Head of caudate nucleus (tissue), 42 donors: ENCODE results near the gene KCNMA1.

ENCODE experiments used
- DNase-seq, 42 donors: peaks; one replicate each; pipeline versions ENCODE4 v3.0.0 to v3.0.0-alpha.2; 2020 to 2021; ENCODE audit warnings: mixed read lengths in 7 of 42
- intact Hi-C: fragments of 100-400 bp; cut with DNase I; formaldehyde crosslinking; loops from one replicate; pipeline ENCODE4 v1.15.0; 2022

Gene KCNMA1

DNA sequence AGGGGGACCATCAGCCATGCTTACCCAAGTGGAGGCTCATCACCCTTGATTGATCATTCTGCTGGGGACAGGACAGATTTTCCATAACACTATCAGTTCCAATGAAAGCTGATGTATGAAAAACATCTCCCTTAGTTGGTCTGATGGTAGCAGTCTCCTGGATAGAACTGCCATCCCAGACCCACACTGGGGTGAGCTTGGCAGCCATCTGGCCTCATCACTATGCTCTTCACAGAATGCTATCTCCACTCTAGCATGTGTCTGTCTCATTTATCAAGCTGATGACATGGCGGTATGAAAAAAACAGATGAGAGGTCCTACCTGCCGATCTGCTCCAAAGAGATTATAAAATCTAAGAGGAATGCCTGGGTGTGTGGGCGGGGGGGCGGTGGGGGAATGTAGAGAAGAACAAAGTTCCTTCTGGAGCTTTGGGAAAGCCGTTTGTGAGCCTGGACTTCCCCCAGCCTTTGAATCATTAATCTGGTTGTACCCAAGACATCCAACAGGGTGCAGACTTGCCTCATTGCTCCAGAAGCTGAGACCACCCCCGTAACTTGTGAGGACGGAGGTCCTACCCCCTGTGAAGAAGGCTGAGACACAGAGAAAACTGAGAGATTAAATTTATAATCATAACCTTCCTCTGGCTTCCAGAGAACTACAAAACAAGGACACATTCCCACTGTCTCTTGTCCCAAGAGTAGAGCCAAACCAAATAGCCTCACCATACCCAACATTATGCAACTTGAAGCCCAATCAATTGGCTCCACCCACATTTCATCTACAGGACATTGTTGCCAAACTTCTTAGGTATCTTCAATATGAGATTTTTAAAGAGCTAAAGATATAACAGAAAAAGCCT, 340.8 kb downstream of the KCNMA1 start:
- intact Hi-C loops = no loop called here
- DNase-seq = no peak

DNA sequence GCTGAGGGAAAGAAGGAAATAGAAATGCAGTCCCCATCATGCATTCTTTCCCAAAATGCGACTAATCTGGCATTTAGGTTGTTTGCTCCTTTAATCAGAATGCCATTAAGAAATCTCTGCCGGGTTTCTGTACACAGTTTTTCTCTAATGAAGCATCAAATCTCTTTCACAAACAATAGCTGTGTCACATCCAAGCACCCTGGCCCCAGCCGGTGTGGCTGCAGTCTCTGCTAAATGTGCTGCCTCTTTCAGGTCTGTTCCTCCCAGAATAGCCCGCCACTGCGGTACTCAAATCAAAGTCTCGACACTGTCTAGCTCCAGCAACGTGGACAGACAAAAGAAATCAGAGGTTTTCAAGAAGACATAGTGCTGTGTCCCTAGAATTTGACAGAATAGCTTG, 343.8 kb downstream of the KCNMA1 start:
- intact Hi-C loops = no loop called here
- DNase-seq = no peak

DNA sequence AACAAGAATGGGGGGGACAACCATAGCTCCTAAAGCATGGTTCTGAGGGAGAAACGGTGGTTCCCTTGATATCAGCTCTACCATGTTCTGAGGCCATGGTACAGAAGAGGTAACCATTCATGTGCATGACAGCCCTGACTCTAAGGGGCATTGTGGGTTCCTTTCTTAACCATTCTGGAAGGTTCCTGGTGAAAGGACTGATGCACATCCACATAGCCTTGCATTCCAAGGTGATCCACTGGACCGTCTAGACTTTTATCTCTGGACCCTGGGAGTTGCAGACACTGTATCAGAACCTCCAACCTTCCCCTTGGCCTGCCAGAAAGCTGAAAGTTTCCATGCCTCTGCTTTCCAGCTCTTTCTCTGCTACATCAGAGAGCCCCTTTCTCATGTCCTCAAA, 344.3 kb downstream of the KCNMA1 start:
- intact Hi-C loops = no loop called here
- DNase-seq = no peak

DNA sequence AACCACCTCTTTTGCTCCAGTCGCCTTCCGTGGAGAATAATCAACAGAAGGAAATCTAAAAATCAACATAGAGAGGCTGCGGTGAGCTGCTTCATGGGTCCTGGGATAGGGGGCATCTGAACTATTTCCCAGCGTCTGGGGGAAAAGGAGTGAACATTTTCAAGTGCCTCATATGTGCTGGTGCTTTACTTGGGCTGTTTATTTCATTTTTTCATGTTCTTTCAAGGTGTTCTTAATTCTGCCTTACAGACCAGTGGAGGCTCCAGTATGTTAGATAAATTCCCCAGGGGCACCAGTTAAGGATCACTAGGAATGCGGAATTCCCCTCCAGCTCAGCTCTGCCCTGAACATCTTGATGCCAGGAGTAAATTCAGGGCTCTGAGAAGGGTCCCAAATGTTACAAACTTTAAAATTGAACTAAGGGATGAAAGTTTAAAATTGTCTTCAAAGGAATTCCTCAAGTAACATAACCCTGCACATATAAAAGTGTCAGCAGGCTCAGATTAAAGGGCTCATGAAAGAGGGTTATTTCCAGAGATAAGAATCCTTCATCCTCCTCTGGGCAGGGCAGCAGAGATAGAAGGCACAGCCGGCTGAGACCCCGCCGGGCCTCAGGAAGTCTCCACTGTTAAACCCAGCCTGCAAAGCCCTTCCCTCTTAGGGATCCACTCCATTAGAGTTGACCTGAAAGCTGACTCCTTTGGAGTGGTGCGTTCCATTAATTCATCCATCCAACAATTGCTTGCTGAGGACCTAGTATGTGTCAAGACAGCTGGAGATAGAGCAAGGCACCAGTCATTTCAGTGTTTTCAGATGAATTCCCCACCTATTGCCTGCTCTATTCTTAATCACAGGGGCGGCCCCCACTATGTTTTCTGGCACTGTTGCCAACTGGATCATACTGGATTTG, 345.8 kb downstream of the KCNMA1 start:
- DNase-seq = no peak
- intact Hi-C loops = no loop called here

DNA sequence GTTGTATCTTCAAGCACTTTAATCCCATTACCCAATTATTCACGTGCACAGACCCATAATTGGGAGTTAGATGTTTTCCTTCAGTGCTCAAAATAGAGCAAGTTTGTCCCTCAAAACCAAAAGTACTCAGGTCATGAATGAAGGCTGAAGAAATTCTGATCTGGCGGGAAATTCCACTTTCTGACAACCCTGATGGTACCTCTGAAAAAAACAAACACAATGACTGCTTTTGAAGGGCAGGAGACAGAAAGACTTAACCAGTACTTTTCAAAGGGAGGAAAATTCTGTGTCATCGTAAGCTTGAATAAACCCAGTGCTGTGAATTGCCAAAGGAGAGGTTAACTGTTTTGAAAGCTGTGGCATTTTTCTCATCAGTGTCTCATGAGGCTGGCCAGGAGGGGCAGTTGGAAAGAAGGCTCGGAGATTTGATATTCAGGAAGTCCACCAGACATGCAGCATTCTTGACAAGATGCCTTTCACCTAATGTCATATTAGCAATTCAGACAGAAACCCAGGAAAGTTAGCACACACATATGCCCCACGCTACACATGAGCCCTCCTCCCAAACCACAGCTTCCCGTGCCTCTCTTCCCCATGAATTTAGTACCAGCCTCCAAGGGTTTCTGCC, 347.0 kb downstream of the KCNMA1 start:
- DNase-seq = no peak
- intact Hi-C loops = no loop called here

DNA sequence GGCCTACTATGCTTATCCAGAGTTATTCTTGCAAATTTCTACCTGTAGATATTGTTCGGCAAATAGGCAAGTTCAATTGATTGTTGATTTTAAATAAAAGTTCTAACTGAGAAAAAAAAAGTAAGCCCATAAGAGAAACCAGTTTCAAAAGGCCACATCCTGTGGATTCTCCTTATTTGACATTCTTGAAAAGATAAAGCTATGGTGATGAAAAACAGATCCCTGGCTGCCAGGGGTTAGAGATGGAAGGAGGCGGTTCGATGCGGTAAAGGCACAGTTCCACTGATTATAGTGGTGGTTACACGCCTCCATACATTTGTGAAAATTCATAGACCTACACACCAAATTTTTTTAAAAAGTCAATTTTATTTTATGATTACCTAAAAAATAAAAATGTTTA, 347.8 kb downstream of the KCNMA1 start:
- DNase-seq = peak in 6 of 42 donors; percentile 12 to 53 (median 26)
- intact Hi-C loops = no loop called here

DNA sequence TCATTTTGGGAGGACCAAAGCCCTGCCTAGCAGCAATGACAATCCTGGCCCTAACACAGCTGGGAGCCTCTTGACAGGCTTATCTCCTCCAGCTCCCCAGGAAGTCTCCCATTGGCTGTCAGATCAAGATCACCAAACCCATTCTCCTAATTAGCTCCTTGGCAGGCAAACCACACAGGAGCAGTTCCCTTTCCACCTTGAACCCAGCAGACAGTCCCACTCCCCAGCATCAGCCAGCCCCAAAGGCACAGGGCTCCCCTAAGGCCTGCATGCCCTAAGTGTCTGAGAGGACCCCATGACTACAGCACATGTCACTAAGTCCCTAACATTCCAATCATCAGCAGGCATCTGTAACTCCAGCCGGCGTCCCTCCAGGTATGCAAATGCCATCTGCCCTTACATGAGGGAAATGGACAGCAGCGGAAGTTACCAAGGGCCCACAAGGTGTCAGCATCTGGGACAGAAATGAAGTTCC, 348.5 kb downstream of the KCNMA1 start:
- intact Hi-C loops = no loop called here
- DNase-seq = no peak

DNA sequence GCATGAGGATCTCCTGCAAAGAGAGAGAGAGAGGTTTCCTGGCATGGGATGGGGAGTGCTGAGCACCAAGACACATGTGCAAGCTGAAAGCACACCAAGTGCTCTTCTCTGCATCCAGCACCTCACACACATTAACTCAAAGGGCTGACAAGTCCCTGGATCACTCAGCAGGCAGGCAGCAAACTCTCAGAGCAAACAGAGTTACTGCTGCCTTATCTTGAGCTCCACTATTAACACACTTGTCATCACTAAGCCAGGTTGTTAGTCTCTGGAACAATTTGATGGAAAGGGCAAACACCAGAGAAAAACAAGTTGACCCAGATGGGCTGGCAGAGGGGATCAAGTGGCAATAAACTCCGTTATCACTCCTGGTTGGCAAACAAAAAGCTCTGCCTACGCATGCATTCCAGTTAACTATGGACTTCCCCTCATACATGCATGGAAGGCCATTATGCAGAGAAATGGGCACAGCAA, 349.9 kb downstream of the KCNMA1 start:
- DNase-seq = no peak
- intact Hi-C loops = no loop called here

DNA sequence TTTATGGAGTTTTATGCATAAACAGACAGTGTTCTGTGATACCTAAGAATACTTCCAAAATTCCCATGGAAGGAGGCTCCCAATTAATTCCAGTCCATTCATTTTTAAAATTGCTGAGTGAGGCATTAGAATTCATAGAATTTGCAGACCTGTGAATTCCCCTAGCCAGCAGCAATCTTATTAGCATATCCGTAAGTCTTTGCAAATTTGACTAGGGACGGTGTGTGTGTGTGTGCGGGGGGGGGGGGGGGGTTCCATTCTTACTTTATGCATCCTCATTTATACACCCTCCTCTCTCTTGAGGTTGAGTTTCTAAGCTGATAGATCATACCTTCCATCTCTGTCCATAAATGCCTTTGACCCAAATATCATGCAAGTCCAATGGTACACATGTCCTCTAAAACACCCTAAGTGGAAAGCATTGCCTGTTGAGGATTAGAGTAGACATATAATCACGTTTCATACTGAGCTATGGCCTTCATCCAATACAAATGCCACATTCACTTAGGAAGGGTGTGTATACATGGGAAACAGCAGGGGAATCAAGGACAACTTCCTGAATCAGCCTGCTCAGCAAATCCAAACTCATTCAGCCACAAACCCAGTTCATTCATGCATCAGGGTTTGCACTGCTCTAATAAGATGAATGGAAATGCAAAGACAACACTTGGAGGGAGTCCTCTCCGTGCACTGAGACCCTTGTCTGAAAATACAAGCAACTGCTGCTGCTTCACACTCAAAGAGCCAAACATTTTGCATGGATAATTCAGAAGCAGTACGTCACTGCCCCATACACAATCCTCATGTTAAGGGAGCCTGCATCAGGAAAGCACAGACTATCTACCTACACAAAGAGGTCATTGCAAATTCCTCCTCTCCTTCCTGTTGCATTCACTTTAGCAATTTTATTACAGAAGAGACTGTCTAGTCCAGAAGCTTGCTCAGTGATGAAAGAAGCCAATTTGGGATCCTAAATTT, 350.8 kb downstream of the KCNMA1 start:
- intact Hi-C loops = no loop called here
- DNase-seq = no peak

DNA sequence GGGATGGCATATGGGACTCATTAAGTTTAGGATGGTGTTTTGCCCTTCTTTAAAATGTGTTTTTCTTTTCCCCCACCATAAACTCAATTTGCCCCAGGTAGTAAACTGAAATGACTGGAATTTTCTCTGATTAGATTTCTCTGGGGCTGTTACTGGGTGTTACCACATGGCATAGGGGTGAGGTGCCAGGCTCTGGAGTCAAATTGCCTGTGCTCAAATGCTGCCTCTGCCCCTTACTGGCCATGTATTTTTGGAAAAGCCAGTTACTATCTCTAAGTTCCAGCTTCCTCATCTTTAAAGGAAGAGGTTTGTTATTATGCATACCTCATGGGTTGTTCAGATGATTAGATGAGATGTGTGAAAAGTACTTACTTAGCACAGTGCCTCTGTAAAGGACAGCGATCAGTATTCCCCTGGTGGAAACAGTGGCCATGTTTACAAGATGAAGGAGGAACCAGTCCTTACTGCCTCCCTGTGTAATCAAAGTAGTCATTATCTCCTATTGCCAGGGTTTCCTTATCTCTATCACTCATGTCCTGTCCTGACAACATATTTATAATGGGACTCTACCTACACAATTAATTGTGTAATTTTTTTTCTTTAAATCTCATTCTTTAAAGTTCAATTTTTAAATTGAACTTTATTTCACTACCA, 352.0 kb downstream of the KCNMA1 start:
- intact Hi-C loops = no loop called here
- no peak for DNase-seq

DNA sequence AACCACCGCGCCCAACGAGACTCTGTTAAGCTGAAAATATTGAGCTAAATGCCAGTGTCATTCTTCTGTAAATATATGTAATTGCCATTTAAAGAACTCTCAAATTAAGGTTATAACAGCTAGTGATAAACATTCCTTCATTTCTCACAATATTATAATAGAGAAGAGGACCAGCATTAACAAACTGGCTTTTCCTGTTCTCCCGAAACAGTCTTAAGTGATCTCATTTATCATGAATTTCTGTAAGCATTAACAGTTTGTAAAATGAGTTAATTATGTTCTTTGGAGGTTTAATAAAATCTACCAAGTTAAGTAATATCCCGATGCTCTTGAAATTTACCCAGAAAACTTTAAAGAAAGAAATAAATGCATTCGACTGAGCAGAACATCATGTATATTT, 352.8 kb downstream of the KCNMA1 start:
- DNase-seq = no peak
- intact Hi-C loops = no loop called here

DNA sequence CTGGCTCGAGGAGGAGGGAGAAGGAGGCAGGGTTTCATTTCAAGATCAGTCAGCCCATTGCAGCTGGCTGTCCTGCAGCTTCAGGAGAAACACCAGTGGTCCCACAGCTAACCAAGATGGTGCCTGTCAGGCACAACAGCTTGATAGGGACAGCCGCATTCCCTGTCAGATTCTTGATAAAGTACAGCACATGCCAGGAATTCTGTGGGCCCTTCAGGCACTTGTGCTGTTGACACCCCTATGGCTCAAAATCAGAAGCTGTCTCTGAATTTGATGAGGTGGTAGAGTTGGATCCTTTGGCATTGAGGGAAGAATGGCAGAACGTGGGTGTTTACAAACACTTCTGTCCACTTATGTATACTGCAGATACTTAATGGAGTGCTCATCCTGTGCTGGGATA, 354.3 kb downstream of the KCNMA1 start:
- no peak for DNase-seq
- intact Hi-C loops = no loop called here

DNA sequence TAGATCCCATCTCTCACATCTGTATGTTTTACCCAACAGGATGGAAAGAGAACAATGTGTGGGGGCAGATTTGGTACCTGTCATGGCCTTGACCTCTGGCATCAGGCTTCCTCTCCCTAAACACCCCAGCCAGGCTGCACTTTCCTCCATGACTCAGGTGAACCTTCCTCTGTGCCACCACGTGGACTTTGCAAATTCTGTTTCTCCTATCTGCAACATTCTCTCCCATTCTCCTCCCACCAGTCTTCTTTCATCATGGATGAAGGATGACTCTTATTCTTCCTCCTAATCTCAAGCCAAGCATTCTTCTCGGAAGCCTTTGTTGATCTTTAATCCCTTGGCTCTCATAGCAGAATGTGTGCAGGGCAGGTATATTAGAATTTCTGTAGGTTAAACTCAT, 355.4 kb downstream of the KCNMA1 start:
- intact Hi-C loops = no loop called here
- no peak for DNase-seq

DNA sequence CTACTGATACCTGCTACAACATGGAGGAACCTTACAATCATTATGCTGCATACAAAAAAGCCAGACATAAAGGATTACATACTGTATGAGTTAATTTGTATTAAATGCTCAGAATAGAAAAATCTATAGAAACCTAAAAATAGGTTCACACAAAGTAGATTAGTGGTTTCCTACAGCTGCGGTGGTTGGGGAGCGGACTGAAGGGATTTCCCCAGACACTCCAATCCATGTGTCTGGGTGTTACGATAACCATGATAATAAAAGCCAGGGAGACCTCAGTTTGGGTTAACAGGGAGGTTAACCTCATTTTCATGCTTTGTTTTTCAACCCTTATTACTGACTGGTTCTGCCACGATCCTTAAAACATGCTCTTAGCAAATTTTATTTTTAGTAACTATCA, 355.9 kb downstream of the KCNMA1 start:
- intact Hi-C loops = no loop called here
- DNase-seq = no peak

DNA sequence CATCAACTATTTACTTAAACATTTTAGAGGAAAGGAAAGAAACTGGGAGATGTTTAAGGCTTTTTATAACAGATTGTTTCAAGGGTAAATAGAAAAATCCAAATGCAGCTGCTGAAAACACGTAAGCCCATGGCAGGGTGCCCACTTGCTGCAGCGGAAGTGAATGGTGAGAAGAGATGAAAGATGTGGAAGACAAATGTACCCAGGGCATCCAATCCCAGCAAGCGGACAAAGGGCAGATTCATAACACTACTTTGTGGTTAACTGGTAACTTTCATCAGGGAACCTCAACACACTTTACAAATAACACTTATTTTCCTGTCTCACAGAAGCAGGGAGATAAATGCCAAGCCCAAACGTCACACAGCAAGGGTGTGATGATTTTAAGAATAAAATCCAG, 358.4 kb downstream of the KCNMA1 start:
- intact Hi-C loops = no loop called here
- peak in 5 of 42 donors; percentile 2 to 47 (median 36) for DNase-seq

DNA sequence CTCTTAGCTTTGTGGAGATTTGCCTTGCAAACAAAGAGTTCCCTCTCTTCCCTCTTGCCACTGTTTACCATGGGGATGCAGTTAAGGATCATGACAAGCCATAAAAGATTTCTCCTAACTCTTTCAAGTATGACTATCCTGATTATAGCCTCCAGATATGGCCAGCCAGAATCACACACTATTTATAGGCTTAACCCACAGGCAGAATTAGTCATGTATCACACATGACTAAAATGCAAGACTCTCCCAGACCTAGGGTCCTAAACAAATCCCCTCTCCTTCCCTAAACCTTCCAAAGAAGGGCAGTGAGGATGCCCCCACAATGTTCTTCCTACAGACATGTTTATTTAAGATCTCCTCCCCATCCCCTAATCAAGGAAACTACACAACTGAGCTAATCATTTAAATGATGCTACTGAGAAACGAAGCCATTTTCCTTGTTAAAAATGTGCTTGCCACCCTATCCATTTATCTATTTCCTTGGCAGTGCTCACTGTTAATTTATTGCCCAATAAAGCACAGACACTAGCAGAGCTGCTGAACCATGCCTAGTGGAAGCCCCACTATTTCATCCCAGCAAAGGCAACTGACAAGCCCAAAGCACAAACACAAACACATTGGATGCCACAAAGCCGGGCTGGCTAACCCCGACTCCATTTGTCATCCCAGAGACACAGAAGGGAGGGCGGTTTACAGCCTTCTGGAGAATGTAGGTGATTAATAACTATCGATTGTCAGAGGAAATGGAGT, 363.4 kb downstream of the KCNMA1 start:
- DNase-seq = no peak

DNA sequence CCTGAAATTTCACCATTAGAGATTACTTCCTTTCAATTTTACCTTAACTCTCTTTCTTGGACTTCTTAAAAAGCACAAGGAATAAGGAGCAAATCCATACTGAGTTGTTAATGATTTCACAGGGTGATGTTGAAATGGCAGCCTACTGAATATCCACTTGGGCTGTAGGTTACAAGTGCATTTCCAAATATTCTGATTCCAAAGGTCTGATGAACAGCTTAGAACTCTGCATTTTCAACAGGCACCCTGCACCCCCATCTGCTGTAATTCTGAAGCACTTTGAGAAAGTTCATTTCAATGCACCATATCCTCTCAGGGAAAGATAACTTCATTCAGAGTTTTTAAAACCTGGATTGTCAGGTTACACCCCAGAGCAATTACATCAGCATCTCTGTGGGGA, 368.4 kb downstream of the KCNMA1 start:
- intact Hi-C loops = no loop called here
- no peak for DNase-seq

More for the DNA sequence above, 363.4 kb downstream of the KCNMA1 start:
- intact Hi-C loops = no loop called here
